T-helper 1 cell treated with Interleukin-12 subunit alpha and Interleukin-12 subunit beta and Interleukin-4 antibody, amounts not matched to agents 30 ng/mL and 1 ng/mL, for 36 hours (primary cell): ENCODE data around the gene RPS3. TPM values are rescaled to one million over a fixed set of nuclear protein-coding genes. Genes with fewer than 3 reads are reported as not detected.

Experiments
- intact Hi-C: fragments of 100-400 bp; cut with micrococcal nuclease; formaldehyde crosslinking; loops from one replicate; pipeline ENCODE4 v1.15.1; 2024
- total RNA-seq: library from RNA; stranded (reverse); gene quantifications from 2 replicates; pipeline ENCODE4 v1.2.3, GENCODE V29; 2022

RPS3 gene
- total RNA-seq, 1 donor from 2014 or later = 2,564 TPM

DNA sequence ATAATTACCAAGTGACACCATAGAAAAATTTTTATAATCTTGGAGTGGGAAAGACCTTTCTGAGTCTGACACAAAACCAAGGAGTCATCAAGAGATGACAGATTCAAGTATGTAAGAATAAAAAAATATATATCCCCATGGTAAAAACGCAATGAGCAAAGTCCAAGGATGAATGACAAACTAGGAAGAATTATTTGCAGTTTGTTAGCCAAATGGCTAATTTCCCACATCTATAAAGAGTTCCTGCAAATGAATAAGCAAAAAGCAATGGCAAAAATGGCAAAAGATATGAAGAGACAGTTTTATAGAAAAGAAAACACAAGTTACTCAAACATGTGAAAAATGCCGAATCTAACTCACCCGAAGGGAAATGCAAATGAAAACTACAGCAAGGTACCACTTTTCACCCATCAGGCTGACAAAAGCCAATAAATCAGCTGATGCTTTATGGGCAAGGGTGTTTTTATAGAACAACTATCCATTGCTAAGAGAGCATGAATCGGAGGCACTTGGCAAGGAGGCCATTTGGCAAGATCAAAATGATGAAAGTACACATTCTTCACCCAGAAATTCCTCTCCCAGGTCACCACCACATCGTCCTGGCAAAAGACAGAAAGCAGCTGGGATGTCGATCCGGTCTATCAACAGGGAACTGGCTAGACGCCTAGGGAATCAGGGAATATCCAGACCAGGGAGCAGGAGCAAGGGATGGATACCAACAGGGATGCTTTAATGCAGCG lies 54.8 kb downstream of the RPS3 start:
- intact Hi-C loops = no loop called here

DNA sequence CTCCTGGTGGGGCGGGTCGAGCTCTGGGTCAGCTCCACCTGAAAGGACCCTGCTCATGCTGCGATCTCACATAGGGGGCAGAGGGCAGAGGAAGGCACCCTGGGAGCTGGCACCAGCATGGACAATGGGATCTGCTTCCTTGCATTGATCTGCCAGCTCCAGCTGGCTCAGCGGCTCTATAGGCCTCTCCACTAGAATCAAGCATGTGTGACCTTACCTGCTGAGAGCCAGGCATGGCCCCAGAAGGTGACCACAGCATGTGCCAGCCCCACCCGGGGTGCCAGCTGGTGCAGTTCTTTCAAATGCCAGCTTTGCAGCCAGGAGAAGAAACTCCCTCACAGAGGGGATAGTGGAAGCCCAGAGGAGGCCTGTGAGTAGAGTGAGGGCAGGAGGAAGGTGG lies 55.7 kb downstream of the RPS3 start:
- intact Hi-C loops = no loop called here

Other genes with a start within 250 kb of the RPS3 start
- 0.27 and 0.47 TPM in 2 replicates for gene SLCO2B1, start 248.4 kb upstream of the RPS3 start, total RNA-seq
- 0.17 and 0.20 TPM in 2 replicates for gene TPBGL, start 158.7 kb upstream of the RPS3 start, total RNA-seq
- 44.5 and 52.1 TPM in 2 replicates for gene ARRB1, start 47.9 kb upstream of the RPS3 start, total RNA-seq
- 0.85 and 0.96 TPM in 2 replicates for gene KLHL35, start 33.7 kb downstream of the RPS3 start, total RNA-seq
- 23.7 and 25.9 TPM in 2 replicates for gene GDPD5, start 126.4 kb downstream of the RPS3 start, total RNA-seq
- gene SERPINH1, start 162.7 kb downstream of the RPS3 start, total RNA-seq = 17.0 and 17.1 TPM in 2 replicates